ENCODE measurements around the gene GALNT9.
A peak's percentile ranks its signal among the peaks of the same experiment; 100 is the strongest.
"Not testable (repeated sequence)": the region's sequence is repeated elsewhere in the genome, so short reads cannot be mapped to it uniquely, and the experiment has no call there.

GALNT9 gene

DNA sequence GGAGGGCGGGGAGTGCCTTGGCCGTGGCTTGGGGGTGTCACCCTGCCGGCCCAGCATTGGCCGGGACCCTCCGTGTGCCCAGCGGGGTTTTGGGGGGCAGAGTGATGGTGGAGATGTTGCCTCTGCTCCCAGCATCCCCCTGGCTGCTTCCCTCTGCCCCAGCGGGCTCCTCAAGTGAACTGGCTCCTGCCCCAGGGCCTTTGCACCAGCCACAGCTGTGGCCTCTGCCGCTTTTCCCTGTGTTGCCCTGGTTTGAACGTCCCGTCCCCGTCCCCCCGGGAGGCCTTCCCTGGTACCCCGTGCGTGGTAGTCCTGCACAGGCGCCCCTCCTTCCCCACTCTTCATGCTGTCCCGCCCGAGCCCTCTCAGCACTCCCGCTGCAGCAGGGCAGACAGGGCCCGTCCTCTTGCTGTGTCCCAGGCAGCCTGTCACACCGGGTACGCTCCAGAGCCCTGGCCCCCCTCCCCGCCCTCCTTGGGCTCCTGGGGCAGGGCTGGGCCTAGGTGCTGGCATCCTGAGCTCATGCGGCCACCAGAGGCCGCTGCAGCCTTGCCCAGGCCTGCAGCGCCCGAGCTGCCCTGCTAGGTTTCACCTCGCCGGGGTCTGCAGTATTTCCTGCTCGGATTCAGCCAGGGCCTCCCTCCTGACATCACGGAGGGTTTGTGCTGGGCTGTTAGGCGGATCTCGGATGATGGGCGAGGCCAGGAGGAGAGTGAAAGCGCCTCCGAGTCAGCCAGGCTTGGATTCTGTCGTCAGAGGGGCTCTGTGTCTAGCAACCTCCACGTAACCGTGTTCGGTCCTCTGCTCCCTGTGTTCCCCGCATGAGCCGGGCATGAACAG, 175.7 kb downstream of the GALNT9 start:
- TF ChIP-seq Cebpa-rat (IDR thresholded peaks at IDR 0.05) = no peak
- Histone ChIP-seq H3K36me3 (peaks cover 53% of the 10 kb centered on the region), H3K27ac (no peak overlapping the region; the same call in 1 of the 2 replicates), H3K4me3 (no peak overlapping the region), H3K4me2 (peak overlapping the region; percentile 52), H3K4me1 (peaks cover 20% of the 10 kb centered on the region), H3K27me3 (no peaks in the 10 kb centered on the region), H4K20me1 (peaks cover 39% of the 10 kb centered on the region), H3K9me3 (peaks cover 21% of the 10 kb centered on the region), H3K9ac (no peak overlapping the region)

DNA sequence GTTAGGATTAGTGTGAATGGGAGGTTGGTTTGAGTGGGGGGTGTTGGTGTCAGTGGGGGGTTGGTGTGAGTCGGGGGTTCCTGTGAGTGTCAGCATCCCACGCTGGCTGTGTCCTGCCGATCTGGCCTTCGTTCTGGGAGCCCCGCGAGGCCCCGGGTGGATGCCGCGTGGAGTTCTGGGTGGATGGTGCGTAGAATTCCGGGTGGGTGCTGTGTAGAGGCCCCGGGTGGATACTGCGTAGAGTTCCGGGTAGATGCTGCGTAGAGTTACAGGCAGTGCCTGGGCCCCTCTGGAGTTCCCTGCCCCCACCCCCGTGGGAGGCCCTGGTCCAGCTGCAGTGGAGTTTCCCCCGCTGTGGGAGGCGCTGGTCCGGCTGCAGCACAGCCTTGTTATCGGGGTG, 176.4 kb downstream of the GALNT9 start:
- H3K36me3 ChIP-seq = peaks cover 52% of the 10 kb centered on the region
- no peak for TF ChIP-seq Cebpa-rat (IDR thresholded peaks at IDR 0.05)

DNA sequence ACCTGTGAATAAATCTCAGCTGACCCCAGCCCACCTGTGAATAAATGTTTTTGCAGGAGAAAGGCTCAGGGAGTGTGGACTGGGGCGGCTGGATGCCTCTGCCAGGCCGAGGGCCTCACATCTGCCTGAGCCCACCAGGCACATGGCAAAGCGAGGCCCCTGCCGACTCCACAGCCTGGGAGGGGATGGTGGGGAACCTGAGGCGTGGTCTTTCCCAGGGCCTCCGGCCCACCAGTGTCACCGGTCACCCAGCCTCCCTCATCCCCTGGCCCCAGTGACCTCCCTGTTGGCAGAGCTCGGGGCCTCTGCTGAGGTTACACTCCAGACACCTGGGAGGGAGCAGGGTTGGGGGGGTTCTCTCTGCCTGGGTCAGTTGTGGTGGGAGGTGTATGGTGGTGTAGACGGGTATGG, 177.0 kb downstream of the GALNT9 start:
- peaks cover 20% of the 10 kb centered on the region for H3K4me1 ChIP-seq

More for the DNA sequence above, 176.4 kb downstream of the GALNT9 start:
- H3K4me3 ChIP-seq = no peak overlapping the region
- H3K27me3 ChIP-seq = no peaks in the 10 kb centered on the region
- peaks cover 20% of the 10 kb centered on the region for H3K9me3 ChIP-seq
- peaks cover 20% of the 10 kb centered on the region for H3K4me1 ChIP-seq
- no peak overlapping the region for H3K4me2 ChIP-seq
- peaks cover 43% of the 10 kb centered on the region for H4K20me1 ChIP-seq
- H3K27ac ChIP-seq = no peak overlapping the region
- H3K9ac ChIP-seq = no peak overlapping the region

DNA sequence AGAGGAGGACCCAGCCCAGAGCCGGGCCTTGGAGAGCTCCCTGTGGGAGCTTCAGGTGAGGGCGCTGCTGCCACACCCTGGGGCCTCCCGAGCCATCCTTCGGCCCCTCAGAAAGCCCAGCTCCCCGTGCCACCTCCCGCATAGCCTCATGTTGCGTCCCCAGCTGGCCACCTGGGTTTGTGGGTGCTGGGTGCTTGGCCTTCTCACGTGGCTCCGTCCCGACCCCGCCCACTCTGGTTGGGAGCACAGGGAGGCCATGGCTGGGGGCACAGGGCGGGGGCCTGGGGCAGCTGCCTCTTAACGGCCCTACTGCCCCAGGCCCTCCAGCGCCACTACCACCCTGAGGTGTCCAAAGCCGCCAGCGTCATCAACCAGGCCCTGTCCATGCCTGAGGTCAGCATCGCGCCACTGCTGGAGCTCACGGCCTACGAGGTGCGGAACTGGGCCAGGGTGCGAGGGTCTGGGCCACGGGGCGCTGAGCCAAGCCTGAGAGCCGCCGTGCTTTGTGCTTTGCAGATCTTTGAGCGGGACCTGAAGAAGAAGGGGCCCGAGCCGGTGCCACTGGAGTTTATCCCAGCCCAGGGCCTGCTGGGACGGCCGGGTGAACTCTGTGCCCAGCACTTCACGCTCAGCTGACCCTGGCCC, 177.5 kb downstream of the GALNT9 start:
- H3K36me3 ChIP-seq = peaks cover 52% of the 10 kb centered on the region
- no peak overlapping the region for H3K9ac ChIP-seq
- TF ChIP-seq Cebpa-rat (IDR thresholded peaks at IDR 0.05) = no peak
- no peak overlapping the region for H3K27ac ChIP-seq
- H3K9me3 ChIP-seq = peaks cover 9% of the 10 kb centered on the region; the same call in 1 of the 2 replicates
- no peak overlapping the region for H3K4me2 ChIP-seq
- H3K4me3 ChIP-seq = no peak overlapping the region
- peaks cover 54% of the 10 kb centered on the region for H4K20me1 ChIP-seq
- H3K4me1 ChIP-seq = peaks cover 20% of the 10 kb centered on the region
- H3K27me3 ChIP-seq = no peaks in the 10 kb centered on the region

More for the DNA sequence above, 177.0 kb downstream of the GALNT9 start:
- Histone ChIP-seq H3K9ac (no peak overlapping the region), H4K20me1 (peaks cover 48% of the 10 kb centered on the region), H3K27me3 (no peaks in the 10 kb centered on the region), H3K36me3 (peaks cover 52% of the 10 kb centered on the region), H3K27ac (no peak overlapping the region), H3K4me3 (no peak overlapping the region), H3K4me2 (no peak overlapping the region), H3K9me3 (peaks cover 15% of the 10 kb centered on the region)
- no peak for TF ChIP-seq Cebpa-rat (IDR thresholded peaks at IDR 0.05)

DNA sequence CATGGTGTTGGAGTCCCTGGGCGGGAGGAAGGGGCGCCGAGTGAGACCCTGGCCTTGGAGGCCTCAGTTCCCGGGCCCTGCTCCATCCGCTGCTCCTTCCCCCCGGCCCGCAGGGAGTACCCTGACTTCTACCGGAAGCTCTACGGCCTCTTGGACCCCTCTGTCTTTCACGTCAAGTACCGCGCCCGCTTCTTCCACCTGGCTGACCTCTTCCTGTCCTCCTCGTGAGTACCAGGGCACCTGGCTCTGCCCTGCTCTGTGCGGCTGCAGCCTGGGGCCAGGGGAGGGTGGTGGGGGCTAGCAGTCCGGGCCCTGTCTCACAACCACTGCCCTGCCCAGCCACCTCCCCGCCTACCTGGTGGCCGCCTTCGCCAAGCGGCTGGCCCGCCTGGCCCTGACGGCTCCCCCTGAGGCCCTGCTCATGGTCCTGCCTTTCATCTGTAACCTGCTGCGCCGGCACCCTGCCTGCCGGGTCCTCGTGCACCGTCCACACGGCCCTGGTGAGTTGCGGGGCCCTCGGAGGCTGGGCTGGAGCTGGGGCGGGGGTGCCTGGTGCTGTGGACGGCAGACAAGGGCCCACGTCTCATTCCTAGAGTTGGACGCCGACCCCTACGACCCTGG, 178.1 kb downstream of the GALNT9 start:
- no peak overlapping the region for H3K4me2 ChIP-seq
- peaks cover 52% of the 10 kb centered on the region for H3K36me3 ChIP-seq
- H3K9me3 ChIP-seq = peaks cover 3% of the 10 kb centered on the region; the same call in 1 of the 2 replicates
- H3K4me3 ChIP-seq = no peak overlapping the region
- no peaks in the 10 kb centered on the region for H3K27me3 ChIP-seq
- no peak overlapping the region for H3K27ac ChIP-seq
- peaks cover 20% of the 10 kb centered on the region for H3K4me1 ChIP-seq
- no peak for TF ChIP-seq Cebpa-rat (IDR thresholded peaks at IDR 0.05)
- no peak overlapping the region for H3K9ac ChIP-seq
- peaks cover 60% of the 10 kb centered on the region for H4K20me1 ChIP-seq

DNA sequence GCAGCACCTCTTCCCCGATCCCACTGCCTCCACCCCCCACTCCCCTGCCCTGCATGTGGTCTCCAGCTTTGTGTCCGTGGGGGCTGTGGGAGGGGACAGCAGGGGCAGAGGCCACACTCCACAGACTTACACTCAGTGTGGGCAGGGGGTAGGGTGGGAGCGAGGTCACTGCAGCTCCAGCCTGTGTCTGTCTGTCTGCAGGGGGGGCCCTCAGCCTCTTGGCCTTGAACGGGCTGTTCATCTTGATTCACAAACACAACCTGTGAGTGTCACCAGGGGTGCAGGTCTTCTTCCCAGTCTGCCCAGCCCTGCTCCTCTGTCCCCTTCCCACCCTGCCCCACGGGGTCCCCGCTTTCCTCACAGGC, 178.6 kb downstream of the GALNT9 start:
- H3K4me1 ChIP-seq = peaks cover 21% of the 10 kb centered on the region
- no peak overlapping the region for H3K27ac ChIP-seq
- peaks cover 52% of the 10 kb centered on the region for H3K36me3 ChIP-seq
- TF ChIP-seq Cebpa-rat (IDR thresholded peaks at IDR 0.05) = no peak
- H3K9ac ChIP-seq = no peak overlapping the region
- H4K20me1 ChIP-seq = peaks cover 65% of the 10 kb centered on the region
- H3K4me2 ChIP-seq = no peak overlapping the region
- no peak overlapping the region for H3K4me3 ChIP-seq
- H3K27me3 ChIP-seq = no peaks in the 10 kb centered on the region
- no peaks in the 10 kb centered on the region for H3K9me3 ChIP-seq

DNA sequence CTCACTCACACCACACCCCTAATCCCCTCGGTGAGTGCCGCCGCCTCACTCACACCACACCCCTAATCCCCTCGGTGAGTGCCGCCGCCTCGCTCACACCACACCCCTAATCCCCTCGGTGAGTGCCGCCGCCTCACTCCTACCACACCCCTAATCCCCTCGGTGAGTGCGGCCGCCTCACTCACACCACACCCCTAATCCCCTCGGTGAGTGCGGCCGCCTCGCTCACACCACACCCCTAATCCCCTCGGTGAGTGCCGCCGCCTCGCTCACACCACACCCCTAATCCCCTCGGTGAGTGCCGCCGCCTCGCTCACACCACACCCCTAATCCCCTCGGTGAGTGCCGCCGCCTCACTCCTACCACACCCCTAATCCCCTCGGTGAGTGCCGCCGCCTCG, 179.9 kb downstream of the GALNT9 start:
- Histone ChIP-seq H3K36me3 (peaks cover 54% of the 10 kb centered on the region), H3K4me1 (peaks cover 28% of the 10 kb centered on the region), H4K20me1 (peaks cover 69% of the 10 kb centered on the region)
- H3K27ac ChIP-seq, H3K27me3 ChIP-seq, H3K9me3 ChIP-seq, H3K4me2 ChIP-seq, H3K9ac ChIP-seq, H3K4me3 ChIP-seq: not testable (repeated sequence)

DNA sequence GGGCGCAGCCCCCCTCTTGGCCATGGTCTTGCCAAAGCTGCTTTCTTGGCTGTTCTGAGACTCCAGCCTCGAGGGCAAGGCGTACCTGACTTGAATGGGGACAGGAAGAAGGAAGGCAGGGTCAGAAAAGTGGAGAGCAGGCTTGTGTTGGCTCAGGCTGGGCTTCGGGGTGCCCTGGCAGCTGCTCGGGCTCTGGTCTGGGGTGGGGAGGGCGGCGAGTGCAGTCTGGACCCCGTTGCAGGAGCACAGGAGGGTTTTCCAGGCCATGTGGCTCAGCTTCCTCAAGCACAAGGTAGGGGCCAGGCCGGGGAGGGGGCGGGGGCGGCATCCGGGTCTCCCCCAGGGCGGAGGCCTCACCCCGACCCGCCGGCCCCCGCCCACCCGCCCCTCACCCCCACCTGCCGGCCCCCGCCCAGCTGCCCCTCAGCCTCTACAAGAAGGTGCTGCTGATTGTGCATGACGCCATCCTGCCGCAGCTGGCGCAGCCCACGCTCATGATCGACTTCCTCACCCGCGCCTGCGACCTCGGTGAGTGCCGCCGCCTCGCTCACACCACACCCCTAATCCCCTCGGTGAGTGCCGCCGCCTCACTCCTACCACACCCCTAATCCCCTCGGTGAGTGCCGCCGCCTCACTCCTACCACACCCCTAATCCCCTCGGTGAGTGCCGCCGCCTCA, 180.9 kb downstream of the GALNT9 start:
- Histone ChIP-seq H3K4me1 (peaks cover 17% of the 10 kb centered on the region), H3K4me2 (no peak overlapping the region), H3K4me3 (no peak overlapping the region), H3K27me3 (no peaks in the 10 kb centered on the region), H4K20me1 (peaks cover 65% of the 10 kb centered on the region), H3K9me3 (no peaks in the 10 kb centered on the region), H3K27ac (no peak overlapping the region), H3K9ac (no peak overlapping the region), H3K36me3 (peaks cover 54% of the 10 kb centered on the region)
- no peak for TF ChIP-seq Cebpa-rat (IDR thresholded peaks at IDR 0.05)

DNA sequence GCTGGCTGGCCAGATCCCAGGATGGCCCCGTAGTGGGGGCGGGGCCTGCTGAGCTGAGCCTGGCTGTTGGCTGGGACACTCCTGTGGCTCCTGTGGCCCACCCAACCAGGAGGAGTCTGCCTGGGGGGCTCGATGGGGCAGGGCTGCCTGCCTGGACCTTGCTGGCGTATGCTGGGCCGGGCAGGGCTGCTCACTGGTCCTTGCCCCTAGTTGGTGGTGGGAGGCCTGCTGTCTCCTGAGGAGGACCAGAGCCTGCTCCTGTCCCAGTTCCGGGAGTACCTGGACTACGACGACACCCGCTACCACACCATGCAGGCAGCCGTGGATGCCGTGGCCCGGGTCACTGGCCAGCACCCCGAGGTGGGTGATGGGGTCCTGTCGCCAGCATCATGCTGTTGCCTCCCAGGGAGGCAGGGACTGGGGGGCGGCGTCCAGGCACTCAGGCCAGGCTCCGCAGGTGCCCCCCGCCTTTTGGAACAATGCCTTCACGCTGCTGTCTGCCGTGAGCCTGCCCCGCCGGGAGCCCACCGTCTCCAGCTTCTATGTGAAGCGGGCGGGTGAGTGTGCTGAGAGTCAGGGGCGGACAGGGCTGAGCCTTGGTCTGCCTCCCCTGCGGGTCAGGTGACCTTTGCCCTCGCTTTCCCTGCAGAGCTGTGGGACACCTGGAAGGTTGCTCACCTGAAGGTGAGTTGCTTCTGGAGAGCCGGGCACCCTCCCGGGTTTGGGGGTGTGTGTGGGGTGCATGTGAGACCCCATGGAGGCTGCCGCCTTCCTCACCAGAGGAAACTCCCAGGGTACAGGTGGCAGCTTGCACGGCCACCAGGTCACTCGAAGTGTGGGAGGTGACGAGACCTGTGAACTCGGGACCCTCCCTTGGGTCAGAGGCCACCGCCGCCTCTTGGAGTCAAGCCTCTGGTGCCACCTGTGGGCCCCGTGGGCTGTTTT, 181.7 kb downstream of the GALNT9 start:
- Histone ChIP-seq H4K20me1 (peaks cover 68% of the 10 kb centered on the region), H3K9ac (no peak overlapping the region), H3K4me3 (no peak overlapping the region), H3K4me1 (peaks cover 18% of the 10 kb centered on the region), H3K4me2 (no peak overlapping the region), H3K36me3 (peaks cover 54% of the 10 kb centered on the region), H3K27me3 (no peaks in the 10 kb centered on the region), H3K9me3 (no peaks in the 10 kb centered on the region), H3K27ac (no peak overlapping the region)
- no peak for TF ChIP-seq Cebpa-rat (IDR thresholded peaks at IDR 0.05)
